NCI-H1105 (cell line): ENCODE measurements around the gene TRABD2A.

Source experiments
- DNase-seq: peaks from one replicate; lab custom pipeline; 2025; lab: John Stamatoyannopoulos, UW

The TRABD2A gene

DNA sequence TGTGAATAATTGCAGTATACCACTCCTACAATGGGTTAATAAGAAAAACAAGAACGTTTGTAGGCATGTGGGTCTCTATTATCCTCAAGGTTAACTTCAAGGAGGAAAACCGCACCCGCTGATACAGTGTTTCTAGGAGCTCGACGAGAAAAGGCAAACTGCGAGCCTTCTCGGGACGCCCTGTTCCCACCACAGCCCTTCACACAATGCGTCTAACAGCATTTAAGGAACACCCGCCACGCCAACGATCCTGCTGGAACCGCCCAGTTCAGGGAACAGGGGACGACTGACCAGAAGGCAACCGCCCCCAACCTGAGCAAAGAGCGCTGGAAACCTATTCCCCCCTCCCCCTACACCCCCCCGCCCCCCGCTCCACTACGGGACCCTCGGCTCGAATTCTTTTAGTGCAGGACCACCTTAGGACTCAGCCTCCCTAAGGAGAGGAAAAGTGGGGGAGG, 23.9 kb upstream of the TRABD2A start:
- DNase-seq, result no peak

GRCh38 chr2:84904151-84904550, 23.3 kb upstream of the TRABD2A start:
- no peak for DNase-seq

DNA sequence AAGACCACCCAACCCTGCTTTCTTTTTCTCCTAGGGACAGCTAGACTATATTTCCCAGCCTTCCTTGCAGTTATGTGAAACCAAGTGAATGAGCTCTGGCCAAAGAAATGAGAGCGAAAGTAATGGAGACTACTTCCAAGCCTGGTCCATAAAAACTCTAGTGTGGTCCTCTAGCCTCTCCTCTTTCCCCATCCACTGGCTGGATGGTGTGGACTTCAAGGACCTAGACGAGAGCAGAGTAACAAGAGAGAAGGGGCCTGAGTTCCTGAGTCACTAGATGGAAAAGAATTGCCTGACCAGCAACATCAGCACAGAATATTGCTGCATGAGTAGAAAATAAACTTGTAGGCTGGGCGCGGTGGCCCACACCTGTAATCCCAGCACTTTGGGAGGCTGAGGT, 21.6 kb upstream of the TRABD2A start:
- DNase-seq, result no peak

- DNase-seq, result no peak
Observed at GRCh38 chr2:84901593-84902120, 20.8 kb upstream of the TRABD2A start.

- no peak for DNase-seq
Observed at GRCh38 chr2:84900971-84901370, 20.1 kb upstream of the TRABD2A start.

GRCh38 chr2:84899304-84900204, 18.7 kb upstream of the TRABD2A start:
- no peak for DNase-seq

DNA sequence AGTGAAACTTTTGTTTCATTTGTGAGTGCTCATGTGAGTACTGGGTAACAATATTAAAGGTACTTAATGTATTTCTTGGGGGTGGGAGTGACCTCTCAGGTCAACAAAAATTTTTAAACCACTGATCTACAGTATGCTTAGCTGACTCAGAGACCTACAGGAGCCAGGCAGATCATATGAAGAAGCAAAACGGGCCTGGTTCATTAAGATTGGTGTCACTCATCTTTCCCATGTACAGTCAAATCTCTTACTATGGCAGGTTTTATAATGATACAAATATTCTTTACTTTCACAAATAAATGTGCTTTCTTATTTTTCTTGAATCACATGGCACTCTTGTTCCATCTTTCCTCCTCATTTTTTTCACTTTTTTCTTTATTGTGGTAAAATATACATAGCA, 16.9 kb upstream of the TRABD2A start:
- DNase-seq, result no peak

GRCh38 chr2:84896567-84896966, 15.7 kb upstream of the TRABD2A start:
- DNase-seq, result no peak

GRCh38 chr2:84894758-84895520, 14.1 kb upstream of the TRABD2A start:
- no peak for DNase-seq

DNA sequence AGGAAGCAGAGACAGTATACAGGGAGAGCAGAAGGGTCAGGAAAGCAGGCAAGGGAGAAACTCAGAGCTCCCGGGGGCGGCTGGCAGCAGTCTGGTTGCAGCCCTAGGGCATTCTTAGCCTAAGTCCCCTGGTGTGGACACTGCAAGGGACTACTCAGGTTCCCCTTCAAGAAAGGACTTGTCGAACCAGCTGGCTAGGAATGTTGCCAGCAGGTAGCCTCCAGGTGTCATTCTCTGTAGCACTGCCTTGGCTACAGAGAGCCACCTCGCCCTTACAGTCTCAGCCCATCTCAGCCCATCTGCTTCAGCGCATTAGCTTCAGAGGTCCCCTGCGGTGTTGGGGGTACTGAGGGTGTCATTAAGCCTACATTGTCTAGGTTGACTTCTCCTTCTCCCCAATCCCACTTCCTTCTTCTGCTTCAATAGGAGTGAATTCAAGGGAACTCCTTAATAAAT, 13.3 kb upstream of the TRABD2A start:
- no peak for DNase-seq

DNA sequence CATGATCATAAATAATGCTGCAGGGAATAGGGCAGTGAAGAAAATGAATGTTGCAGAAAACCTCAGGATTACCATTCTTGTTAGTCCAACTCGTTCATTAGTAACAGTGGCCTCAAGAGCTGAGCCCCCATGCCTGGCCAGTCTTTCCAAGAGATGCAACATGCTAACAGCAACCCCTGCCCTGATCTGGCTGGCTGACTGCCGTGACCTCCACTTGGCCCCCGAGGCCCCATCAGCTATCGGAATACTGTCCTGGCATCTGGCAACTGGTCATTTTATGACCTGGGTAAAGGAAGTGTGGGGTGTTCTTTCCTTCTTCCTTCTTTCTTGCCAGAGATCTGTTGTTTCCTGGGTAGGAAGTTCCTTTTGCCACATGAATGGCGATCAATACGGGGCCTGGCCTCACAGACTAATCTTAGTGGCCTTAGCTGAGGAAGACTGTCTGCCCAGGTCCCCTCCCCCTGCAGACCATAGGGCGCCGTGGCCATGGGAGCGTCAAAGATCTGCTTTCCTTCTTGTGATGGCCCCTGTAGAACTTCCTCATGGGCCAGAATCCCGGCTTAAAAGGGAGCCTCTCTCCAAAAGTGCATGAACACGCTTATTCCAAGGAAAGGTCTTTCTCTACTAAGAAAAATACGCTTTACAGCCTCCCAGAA, 10.6 kb upstream of the TRABD2A start:
- no peak for DNase-seq

DNA sequence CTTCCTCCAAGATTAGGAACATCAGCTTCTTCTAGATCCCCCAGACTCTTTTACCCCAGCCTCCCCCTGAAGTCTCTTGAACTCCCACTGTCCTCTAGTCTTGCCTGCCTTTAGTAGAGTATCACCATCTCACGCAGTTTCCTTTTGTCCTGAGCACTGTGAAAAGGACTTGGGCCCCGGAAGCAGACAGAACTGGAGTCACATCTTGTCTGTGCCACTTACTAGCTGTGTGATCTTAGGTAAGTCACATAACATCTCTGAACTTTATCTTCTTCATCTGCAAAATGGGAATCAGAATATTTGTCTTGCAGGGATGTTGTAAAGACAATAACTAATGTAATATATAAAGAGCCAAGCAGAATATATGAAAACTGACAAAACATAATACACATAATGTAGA, 8.4 kb upstream of the TRABD2A start:
- no peak for DNase-seq

GRCh38 chr2:84888401-84889276, 7.8 kb upstream of the TRABD2A start:
- no peak for DNase-seq

DNA sequence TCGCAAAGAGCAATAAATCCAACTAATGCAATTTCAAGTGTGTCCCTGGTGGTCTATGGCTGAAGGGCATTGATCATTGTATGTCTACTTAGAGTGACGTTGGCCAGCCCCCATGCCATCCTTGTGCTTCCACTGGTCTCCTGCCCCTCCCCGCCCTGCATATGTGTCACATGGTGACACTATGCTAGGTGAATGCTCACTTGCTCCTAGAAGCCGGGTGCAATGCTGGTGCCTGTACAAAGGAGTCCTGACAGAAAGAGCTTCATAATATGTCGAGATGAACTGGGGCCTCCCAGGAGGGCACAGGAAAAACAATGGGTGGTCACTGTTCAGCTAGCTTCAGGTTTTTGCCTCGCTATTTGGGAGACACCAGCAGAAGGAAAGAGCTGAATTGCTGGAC, 5.9 kb upstream of the TRABD2A start:
- no peak for DNase-seq

- no peak for DNase-seq
Observed at GRCh38 chr2:84885111-84885510, 4.2 kb upstream of the TRABD2A start.

GRCh38 chr2:84884449-84884848, 3.6 kb upstream of the TRABD2A start:
- DNase-seq, result no peak

DNA sequence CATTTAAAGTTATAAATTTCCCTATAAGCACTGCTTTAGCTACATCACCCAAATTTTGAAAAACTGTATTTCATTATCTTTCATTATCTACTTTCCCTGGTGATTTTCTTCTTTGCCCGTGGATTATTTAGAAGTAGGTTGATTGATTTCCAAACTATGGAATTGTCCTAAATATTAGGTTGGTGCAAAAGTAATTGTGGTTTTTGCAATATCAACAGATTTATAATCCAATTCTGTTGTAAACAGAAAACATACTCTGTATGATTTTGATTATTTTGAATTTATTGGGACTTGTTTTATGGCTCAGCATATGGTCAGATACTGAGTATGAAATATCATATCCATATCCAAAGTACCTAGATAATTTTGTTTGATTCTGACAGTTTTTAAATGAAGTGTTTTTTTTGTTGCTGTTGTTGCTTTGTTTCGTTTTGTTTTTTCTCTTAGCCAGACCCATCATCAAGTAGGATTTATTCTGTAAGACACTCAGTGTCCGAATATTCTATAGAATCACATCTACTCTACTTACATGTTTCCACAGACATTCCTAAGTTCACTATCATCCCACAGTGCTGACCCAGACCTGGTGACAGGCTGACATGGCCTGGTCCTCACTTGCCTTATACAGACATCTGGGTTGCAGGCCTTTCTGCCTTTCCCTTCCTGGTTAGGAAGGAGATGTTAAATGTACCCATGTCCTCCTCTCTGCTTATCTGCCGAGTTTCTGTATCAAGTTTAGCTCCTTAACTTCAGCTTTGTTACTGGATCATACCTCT, 2.1 kb upstream of the TRABD2A start:
- DNase-seq, result no peak

GRCh38 chr2:84882414-84882738, 1.5 kb upstream of the TRABD2A start:
- DNase-seq, result no peak

DNA sequence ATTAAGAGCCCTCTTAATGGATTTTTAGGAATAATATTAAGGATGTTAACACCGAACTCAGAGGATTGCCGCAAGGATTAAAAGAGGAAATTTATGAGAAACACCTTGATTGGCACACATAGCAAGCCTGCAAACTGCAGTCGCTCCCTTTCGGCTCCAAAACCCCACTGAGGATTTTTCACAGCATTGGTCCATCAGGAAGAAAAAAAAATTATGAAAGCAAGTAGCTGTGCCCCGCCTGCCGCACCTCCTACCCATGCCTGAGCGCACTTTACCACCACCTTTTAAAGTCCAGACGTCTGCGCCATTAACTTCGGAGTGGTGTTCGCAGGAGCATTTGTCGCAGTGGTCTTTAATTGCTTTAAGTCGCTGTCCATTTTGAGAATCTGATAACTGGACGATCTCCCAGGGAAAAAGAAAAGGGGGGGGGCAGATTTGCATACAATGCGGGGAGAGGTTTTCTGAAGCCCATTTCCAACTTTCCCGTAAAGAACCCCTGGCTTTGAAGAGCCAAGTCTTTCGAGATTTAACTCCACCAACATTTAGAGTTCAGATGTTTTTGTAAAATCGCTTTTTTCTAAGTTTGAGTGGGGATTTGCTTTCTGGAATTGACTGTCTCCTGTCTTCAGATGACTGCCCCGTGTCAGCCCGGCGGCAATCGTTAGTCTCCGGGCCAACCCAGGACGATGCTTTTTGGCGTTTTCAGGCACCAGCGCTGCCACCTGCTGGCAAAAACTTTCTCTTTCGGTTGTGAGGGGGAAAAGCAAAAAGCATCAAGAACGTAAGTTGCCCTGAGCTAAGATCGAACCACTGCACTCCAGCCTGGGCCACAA, 913 bp upstream of the TRABD2A start:
- DNase-seq, result peak; percentile 21

DNA sequence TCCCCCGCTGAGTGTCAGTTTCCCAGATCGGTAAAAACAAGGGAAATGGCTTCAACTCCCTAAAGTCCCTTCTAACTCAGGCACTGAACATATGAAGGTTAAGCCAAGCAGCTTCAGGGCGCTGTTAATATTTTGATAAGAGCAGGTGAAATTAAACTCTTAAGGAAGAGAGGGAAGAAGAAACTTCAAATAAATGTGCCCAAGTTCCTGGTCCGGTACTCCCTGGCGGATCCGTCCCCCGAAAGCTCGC, 564 bp downstream of the TRABD2A start:
- no peak for DNase-seq
